Activated naive CD8-positive, alpha-beta T cell treated with anti-CD3 and anti-CD28 coated beads, Interleukin-2, amount 10 ng/mL, durations not matched to agents 7 days and 5 days (primary cell): Measurements from ENCODE around the gene DCAF17. TPM values are rescaled to one million over a fixed set of nuclear protein-coding genes. Genes with fewer than 3 reads are reported as not detected.

Experiments
- ATAC-seq: fragments of 150-1000 bp; cut with Tn5 transposase; one replicate; pipeline ENCODE4 v1.10.0; 2021; ENCODE audit warnings: low read depth, moderate library complexity
- POLR2A ChIA-PET: fragments of 350-600 bp; sonication (Branson Sonifier 250); formaldehyde crosslinking; loops from one replicate; lab custom pipeline; 2021; ENCODE audit warnings: antibody characterized with exemption; lab: Charles Lee
- DNase-seq: peaks from one replicate; pipeline ENCODE4 v3.0.0; 2021
- H3K27ac Mint-ChIP-seq: one replicate; pipeline ENCODE4 v1.8.0; 2022; ENCODE audit warnings: mild to moderate bottlenecking, mixed read lengths
- H3K27me3 Mint-ChIP-seq: one replicate; pipeline ENCODE4 v1.8.0; 2022; ENCODE audit warnings: mild to moderate bottlenecking, moderate library complexity, mixed read lengths
- H3K36me3 Mint-ChIP-seq: one replicate; pipeline ENCODE4 v1.8.0; 2021; ENCODE audit warnings: mild to moderate bottlenecking, mixed read lengths
- H3K4me1 Mint-ChIP-seq: one replicate; pipeline ENCODE4 v1.8.0; 2021; ENCODE audit warnings: mixed read lengths
- H3K4me3 Mint-ChIP-seq: one replicate; pipeline ENCODE4 v1.8.0; 2022; ENCODE audit warnings: mild to moderate bottlenecking, moderate library complexity, mixed read lengths
- H3K9me3 Mint-ChIP-seq: one replicate; pipeline ENCODE4 v1.8.0; 2021; ENCODE audit warnings: mixed read lengths
- total RNA-seq, 2 experiments: library from RNA; stranded (reverse); gene quantifications; one replicate each; pipeline ENCODE4 v1.2.3, GENCODE V29; 2021

DCAF17 gene
- total RNA-seq, 2 experiments from 2014 or later: 17.5 to 17.7 TPM

DNA sequence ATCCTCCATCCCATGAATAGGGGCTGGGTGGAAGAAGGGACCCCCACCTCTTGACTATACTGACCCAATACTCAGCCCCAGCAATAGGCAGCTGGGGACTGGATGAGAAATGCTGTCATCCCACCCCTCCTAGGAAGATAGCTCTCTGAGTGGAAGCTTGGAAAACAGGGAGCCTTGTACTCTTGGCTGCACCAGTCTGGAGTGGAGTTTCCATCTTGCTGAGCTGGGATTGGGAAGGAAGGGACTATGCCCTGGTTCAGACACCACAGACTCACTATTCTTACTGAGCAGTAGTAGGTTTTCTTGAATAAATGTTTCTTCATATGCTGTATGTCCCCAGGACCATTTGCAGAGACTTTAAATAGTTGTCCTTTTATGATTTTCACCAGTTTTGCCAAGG, 7.4 kb downstream of the DCAF17 start:
- H3K4me1 Mint-ChIP-seq: peaks cover 3% of the 10 kb centered on the region
- H3K27me3 Mint-ChIP-seq: no peaks in the 10 kb centered on the region
- peaks cover 29% of the 10 kb centered on the region for H3K36me3 Mint-ChIP-seq
- ATAC-seq: no peak
- POLR2A ChIA-PET: no interaction called here
- no peaks in the 10 kb centered on the region for H3K9me3 Mint-ChIP-seq
- no peak overlapping the region for H3K27ac Mint-ChIP-seq
- no peak for DNase-seq
- H3K4me3 Mint-ChIP-seq: no peak overlapping the region

DNA sequence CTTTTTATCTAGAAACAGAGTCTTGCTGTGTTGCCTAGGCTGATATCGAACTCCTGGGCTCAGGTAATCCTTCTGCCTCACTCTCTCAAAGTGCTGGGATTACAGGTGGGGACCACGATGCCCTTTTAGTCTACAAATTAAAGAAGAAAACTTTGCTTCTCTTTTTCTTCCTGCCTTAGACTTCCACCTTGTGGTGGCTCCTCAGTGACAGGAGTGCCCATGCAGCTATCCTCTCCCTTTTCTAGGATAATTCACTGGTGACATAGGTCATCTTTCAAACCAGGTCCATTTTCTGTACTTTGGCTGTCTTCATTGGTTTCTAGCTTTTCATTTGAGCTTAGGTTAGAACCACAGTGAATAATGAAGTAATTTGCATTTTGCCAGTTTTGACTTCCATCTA, 13.6 kb downstream of the DCAF17 start:
- ATAC-seq (no peak), DNase-seq (no peak)
- no peaks in the 10 kb centered on the region for H3K9me3 Mint-ChIP-seq
- H3K36me3 Mint-ChIP-seq: peaks cover 16% of the 10 kb centered on the region
- no peak overlapping the region for H3K4me3 Mint-ChIP-seq
- H3K27ac Mint-ChIP-seq: no peak overlapping the region
- no peaks in the 10 kb centered on the region for H3K4me1 Mint-ChIP-seq
- H3K27me3 Mint-ChIP-seq: no peaks in the 10 kb centered on the region
- POLR2A ChIA-PET: no interaction called here

DNA sequence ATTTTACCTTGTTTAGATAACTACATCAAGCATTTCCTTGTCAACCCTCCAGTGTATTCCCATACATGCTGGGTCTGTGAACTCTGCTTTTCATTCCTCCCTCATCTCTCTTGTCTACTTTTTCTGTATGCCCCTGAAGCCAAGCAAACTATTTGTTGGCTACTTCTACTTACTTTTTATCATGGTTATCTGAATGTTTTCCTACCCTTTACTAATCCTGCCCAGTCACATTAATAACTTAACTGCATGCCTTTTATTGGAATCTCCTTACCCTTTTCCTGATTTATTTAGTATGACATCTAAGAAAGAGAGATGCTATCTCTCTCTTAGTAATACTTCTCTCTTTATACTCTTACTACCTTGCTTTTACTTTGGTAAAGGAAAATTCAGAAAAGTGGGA, 17.0 kb downstream of the DCAF17 start:
- POLR2A ChIA-PET: no interaction called here
- H3K36me3 Mint-ChIP-seq: peaks cover 29% of the 10 kb centered on the region
- no peak overlapping the region for H3K27ac Mint-ChIP-seq

DNA sequence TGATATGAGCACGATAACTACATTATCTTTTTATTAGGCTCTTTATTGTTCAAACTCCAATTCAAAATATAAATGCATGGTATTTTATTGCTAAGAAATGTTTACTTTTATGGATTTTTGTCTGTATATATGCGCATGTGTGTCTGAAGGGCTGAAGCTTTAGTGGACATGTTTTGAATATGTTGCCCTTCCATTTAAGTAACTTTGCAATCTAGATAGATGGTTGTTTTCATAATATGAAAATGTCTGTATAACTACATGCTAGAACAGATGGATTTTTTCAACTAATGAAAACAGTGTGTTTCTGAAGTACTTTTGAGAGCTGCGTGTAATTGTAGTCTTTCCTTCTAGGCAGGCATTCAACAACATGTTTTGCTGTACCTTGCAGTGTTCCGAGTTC, 18.7 kb downstream of the DCAF17 start:
- Mint-ChIP-seq H3K4me3 (no peak overlapping the region), H3K36me3 (peaks cover 38% of the 10 kb centered on the region), H3K27ac (no peak overlapping the region), H3K4me1 (no peaks in the 10 kb centered on the region), H3K9me3 (peaks cover 6% of the 10 kb centered on the region), H3K27me3 (no peaks in the 10 kb centered on the region)
- ATAC-seq: no peak
- no peak for DNase-seq
- POLR2A ChIA-PET: no interaction called here

More for the DNA sequence above, 17.0 kb downstream of the DCAF17 start:
- H3K9me3 Mint-ChIP-seq: peaks cover 4% of the 10 kb centered on the region
- ATAC-seq (no peak), DNase-seq (no peak)
- no peaks in the 10 kb centered on the region for H3K4me1 Mint-ChIP-seq
- H3K4me3 Mint-ChIP-seq: no peak overlapping the region
- no peaks in the 10 kb centered on the region for H3K27me3 Mint-ChIP-seq

DNA sequence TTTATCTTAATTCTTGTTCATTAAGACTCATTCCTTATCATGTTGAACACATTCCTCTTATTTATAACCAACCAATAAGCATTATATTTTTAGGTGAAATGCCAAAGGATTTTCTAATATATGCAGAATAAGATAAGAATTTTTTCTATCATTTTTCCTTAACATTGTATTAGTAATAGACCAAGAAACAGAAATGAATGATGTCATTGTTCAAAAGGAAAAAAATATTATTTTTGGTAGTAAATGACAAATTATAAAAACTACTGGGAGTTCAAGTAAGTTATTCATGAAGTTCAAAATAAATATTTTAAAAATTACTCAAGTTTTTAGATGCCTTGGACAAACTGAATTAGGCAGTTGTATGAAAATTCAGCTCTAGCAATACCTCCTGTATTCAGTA, 25.5 kb downstream of the DCAF17 start:
- H3K27ac Mint-ChIP-seq: no peak overlapping the region
- ATAC-seq: no peak
- POLR2A ChIA-PET: interaction anchor here (1.0 kb wide), 1 partner anchor 11 kb away, joined by 3 read pairs; no protein-coding TSS in a partner anchor
- peaks cover 53% of the 10 kb centered on the region for H3K36me3 Mint-ChIP-seq
- H3K4me1 Mint-ChIP-seq: no peaks in the 10 kb centered on the region
- no peaks in the 10 kb centered on the region for H3K27me3 Mint-ChIP-seq
- peaks cover 12% of the 10 kb centered on the region for H3K9me3 Mint-ChIP-seq
- DNase-seq: no peak
- H3K4me3 Mint-ChIP-seq: no peak overlapping the region

DNA sequence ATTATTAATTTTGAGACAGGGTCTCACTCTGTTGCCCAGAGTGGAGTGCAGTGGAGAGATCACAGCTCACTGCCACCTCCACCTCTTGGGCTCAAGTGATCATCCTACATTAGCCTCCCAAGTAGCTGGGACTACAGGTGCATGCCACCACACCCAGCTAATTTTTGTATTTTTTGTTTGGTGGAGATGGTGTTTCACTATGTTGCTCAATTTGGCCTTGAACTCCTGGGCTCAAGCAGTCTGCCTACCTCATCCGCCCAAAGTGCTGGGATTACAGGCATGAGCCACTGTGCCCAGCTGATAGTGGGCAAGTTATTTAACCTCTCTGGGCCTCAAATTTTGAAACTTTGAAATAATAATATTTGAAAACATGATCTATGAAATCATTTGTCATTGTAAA, 26.5 kb downstream of the DCAF17 start:
- POLR2A ChIA-PET: no interaction called here
- DNase-seq (no peak), ATAC-seq (no peak)
- H3K27me3 Mint-ChIP-seq: no peaks in the 10 kb centered on the region
- no peaks in the 10 kb centered on the region for H3K4me1 Mint-ChIP-seq
- H3K36me3 Mint-ChIP-seq: peaks cover 48% of the 10 kb centered on the region
- no peak overlapping the region for H3K4me3 Mint-ChIP-seq
- peaks cover 12% of the 10 kb centered on the region for H3K9me3 Mint-ChIP-seq
- no peak overlapping the region for H3K27ac Mint-ChIP-seq

DNA sequence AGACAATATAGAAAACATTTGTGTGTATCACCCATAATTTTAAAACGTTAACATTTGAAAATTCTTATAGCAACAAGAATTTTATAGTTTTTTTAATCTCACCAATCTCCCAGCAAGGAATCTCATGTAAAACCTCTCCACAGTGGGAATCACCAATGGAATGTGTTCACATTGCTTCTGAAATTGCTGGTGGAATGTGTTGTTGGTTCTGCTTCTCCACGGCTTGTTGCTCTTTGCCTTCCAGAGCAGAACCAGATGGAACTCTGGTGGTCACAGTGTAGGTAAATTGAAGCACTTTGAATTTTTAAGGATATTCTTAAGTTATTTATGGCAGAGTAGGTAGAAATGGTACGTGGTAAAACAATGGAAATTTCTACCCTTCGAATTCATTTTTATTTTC, 35.1 kb downstream of the DCAF17 start:
- Mint-ChIP-seq H3K27ac (no peak overlapping the region), H3K4me1 (no peaks in the 10 kb centered on the region), H3K36me3 (peaks cover 28% of the 10 kb centered on the region), H3K4me3 (no peak overlapping the region), H3K9me3 (no peaks in the 10 kb centered on the region), H3K27me3 (no peaks in the 10 kb centered on the region)
- DNase-seq: no peak
- ATAC-seq: no peak
- POLR2A ChIA-PET: no interaction called here

DNA sequence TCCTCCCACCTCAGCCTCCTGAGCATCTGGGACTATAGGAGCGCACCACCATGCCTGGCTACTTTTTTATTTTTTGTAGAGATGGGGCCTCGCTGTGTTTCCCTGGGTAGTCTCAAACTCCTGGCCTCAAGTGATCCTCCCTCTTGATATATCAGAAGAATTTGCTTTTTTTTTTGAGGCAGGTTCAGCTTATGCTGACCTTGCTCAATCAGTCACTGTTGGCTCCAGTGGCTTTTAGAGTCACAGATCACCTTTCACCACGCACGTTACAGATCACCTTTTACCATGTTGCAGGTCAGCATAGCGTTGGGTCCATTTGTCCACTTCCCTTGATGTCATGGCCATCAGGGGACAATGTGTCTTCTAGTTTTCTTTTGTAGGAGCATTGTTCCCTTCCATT, 36.1 kb downstream of the DCAF17 start:
- Mint-ChIP-seq H3K27ac (no peak overlapping the region), H3K9me3 (no peaks in the 10 kb centered on the region), H3K27me3 (no peaks in the 10 kb centered on the region), H3K36me3 (peaks cover 32% of the 10 kb centered on the region), H3K4me1 (peaks cover 3% of the 10 kb centered on the region), H3K4me3 (no peak overlapping the region)
- POLR2A ChIA-PET: interaction anchor here (0.7 kb wide), 1 partner anchor 1017 kb away, joined by 3 read pairs; no protein-coding TSS in a partner anchor
- ATAC-seq (no peak), DNase-seq (no peak)

DNA sequence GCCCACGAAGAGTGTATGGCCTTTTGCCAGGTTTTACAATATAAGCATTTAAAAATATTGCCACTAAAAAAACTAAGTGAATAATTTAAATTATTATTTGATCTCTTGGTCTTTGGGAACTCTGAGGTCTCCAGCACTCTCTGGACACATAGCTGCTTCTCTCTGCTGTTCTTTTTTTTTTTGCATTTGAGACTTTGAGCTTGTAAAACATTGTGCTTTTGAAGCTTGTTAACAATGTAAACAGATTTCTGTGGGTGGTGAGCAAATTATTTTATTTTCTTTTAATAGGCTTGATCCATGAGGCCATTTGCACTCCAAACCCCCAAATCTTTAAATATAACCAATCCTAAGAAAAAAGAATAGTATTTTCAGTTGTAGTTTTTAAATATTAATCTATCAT, 42.0 kb downstream of the DCAF17 start:
- no peak overlapping the region for H3K27ac Mint-ChIP-seq
- DNase-seq (no peak), ATAC-seq (no peak)
- POLR2A ChIA-PET: no interaction called here
- no peaks in the 10 kb centered on the region for H3K27me3 Mint-ChIP-seq
- H3K4me1 Mint-ChIP-seq: peaks cover 3% of the 10 kb centered on the region
- H3K36me3 Mint-ChIP-seq: peaks cover 28% of the 10 kb centered on the region
- no peak overlapping the region for H3K4me3 Mint-ChIP-seq
- no peaks in the 10 kb centered on the region for H3K9me3 Mint-ChIP-seq

DNA sequence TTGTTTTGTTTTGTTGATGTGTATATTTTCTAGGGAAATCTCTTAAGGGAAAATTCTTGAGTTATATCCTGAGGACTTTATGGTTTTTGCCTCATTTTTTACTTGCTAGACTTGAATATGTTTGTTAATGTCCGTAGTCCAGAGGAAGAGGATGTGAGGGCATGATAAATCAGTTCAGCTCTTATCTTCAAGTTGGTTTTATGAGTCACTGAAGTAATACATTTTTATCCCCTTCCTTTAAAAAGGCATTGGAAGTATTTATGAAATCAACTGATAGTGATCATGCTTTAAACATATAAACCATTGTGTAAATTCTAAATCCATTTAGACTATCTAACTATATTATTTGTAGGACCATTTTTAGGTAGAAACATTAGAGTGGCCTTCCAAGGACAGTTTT, 44.3 kb downstream of the DCAF17 start:
- H3K9me3 Mint-ChIP-seq: no peaks in the 10 kb centered on the region

DNA sequence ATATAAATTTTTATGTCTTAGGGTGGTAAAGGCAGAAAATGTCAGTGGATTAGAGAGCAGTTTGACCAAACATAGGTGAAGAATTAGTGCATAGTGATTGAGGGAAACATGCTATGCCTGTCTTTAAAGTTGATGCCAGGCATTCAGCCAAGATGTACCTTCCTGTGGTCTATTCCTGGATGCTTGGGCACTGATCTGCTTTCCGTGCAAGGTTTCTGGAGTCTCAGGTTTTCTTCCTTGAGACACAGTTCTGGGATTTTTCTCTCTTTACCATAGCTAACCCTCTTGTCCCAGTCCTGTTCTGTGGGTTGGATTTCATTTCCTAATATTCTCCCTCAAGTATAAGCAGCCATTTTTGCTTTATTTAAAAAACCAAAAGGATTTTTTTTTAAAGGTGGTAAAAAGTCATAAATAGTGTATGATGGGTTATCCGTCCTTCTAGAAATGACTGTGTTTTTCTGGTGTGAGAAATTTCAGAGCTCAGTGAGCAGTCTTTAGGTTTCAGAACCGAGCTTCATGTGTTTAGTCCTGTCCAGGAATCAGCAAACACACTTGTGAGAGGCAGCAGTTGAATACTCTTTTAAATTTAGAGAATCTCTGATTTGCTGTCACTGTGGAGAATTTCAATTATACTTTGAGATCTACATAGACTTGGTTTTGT, 45.3 kb downstream of the DCAF17 start:
- ATAC-seq (no peak), DNase-seq (no peak)
- POLR2A ChIA-PET: no interaction called here
- no peak overlapping the region for H3K27ac Mint-ChIP-seq
- no peaks in the 10 kb centered on the region for H3K9me3 Mint-ChIP-seq
- peaks cover 2% of the 10 kb centered on the region for H3K4me1 Mint-ChIP-seq
- no peaks in the 10 kb centered on the region for H3K27me3 Mint-ChIP-seq
- H3K36me3 Mint-ChIP-seq: peaks cover 20% of the 10 kb centered on the region
- no peak overlapping the region for H3K4me3 Mint-ChIP-seq

More for the DNA sequence above, 44.3 kb downstream of the DCAF17 start:
- no peak for ATAC-seq
- POLR2A ChIA-PET: no interaction called here
- Mint-ChIP-seq H3K27ac (no peak overlapping the region), H3K4me1 (peaks cover 3% of the 10 kb centered on the region), H3K36me3 (peaks cover 25% of the 10 kb centered on the region), H3K27me3 (no peaks in the 10 kb centered on the region), H3K4me3 (no peak overlapping the region)
- no peak for DNase-seq

DNA sequence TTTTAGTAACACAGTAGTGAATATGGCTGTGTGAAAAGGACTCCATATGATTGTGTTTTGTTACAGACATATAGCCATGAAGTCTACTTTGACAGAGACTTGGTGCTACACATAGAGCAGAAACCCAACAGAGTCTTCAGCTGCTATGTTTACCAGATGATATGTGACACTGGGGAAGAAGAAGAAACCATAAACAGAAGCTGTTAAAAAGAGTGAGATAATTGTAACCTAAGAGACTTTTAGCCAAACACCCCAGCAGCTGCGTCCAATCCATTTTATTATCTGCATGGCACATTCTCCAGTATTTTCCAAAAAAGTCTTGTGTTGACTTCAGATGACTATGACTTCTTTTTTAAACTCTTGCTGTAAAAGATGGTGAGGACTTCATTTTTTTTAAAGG, 46.9 kb downstream of the DCAF17 start:
- Mint-ChIP-seq H3K27ac (no peak overlapping the region), H3K36me3 (peaks cover 15% of the 10 kb centered on the region), H3K27me3 (no peaks in the 10 kb centered on the region), H3K9me3 (no peaks in the 10 kb centered on the region), H3K4me3 (no peak overlapping the region), H3K4me1 (peaks cover 5% of the 10 kb centered on the region)
- ATAC-seq (no peak), DNase-seq (no peak)
- POLR2A ChIA-PET: no interaction called here

DNA sequence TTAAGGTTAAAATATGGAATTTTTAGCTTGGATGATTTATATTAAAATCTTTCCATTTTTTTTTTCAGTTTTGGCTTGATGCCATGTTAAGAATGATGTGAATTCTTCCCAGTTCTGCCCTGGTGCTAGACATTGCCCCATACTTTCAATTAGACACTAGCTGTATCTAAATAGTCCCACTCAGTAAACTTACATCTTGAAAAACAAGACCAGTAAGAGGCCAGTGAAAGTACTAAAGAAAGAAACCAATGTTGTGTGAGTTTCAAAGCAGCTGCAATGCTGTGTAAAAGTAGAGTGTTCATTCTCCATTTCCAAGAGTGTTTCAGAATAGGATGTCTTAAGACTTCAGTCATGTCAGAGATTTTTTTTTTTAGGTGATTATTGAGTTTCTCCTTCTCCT, 48.3 kb downstream of the DCAF17 start:
- H3K4me1 Mint-ChIP-seq: peaks cover 5% of the 10 kb centered on the region
- ATAC-seq: no peak
- H3K27ac Mint-ChIP-seq: no peak overlapping the region
- H3K36me3 Mint-ChIP-seq: peaks cover 19% of the 10 kb centered on the region
- no peak overlapping the region for H3K4me3 Mint-ChIP-seq
- H3K27me3 Mint-ChIP-seq: no peaks in the 10 kb centered on the region
- no peak for DNase-seq
- no peaks in the 10 kb centered on the region for H3K9me3 Mint-ChIP-seq
- POLR2A ChIA-PET: no interaction called here

DNA sequence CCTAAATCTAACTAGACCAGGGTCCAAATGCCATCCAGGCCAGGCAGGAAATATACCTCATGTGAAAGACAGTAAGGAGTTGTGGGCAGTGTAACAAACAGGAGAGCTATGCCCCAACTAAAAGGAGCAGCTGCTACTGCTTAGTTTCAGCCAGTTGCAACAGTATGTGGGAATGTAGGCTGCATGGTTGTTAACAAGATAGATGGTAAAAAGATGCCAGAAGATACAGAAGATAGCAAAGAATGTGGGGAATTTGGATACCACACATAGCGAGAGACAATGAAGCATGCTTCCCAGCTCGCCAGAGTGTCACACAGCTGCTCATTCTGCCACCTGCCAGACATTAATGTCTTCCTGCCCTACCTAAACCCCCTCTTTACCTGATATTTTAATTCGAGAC, 48.9 kb downstream of the DCAF17 start:
- DNase-seq (no peak), ATAC-seq (no peak)
- Mint-ChIP-seq H3K4me3 (no peak overlapping the region), H3K36me3 (peaks cover 22% of the 10 kb centered on the region), H3K27ac (no peak overlapping the region), H3K27me3 (no peaks in the 10 kb centered on the region), H3K9me3 (no peaks in the 10 kb centered on the region), H3K4me1 (peaks cover 5% of the 10 kb centered on the region)
- POLR2A ChIA-PET: no interaction called here
